Muscle layer of duodenum (tissue), 2 donors: ENCODE measurements around the gene GIT1.

Experiments
- H3K27ac ChIP-seq: one replicate; pipeline ENCODE4 v1.7.0; 2013; ENCODE audit warnings: mild to moderate bottlenecking, low read length
- H3K27me3 ChIP-seq: one replicate; pipeline ENCODE4 v1.7.0; 2013; ENCODE audit warnings: low read depth, mild to moderate bottlenecking, control low read depth, low read length
- H3K36me3 ChIP-seq, 2 donors: one replicate each; pipeline ENCODE4 v1.7.0; 2013; ENCODE audit warnings: low read length in 2 of 2, control low read depth in 1 of 2, mild to moderate bottlenecking in 1 of 2; ENCODE audit not compliant: insufficient read depth in 2 of 2, control insufficient read depth in 1 of 2
- H3K4me1 ChIP-seq, 2 donors: one replicate each; pipeline ENCODE4 v1.7.0; 2013; ENCODE audit warnings: low read length in 2 of 2, mild to moderate bottlenecking in 2 of 2, control low read depth in 1 of 2, moderate library complexity in 1 of 2; ENCODE audit not compliant: insufficient read depth in 2 of 2, control insufficient read depth in 1 of 2
- H3K4me3 ChIP-seq, 2 donors: one replicate each; pipeline ENCODE4 v1.7.0; 2013; ENCODE audit warnings: low read length in 2 of 2, low read depth in 1 of 2, mild to moderate bottlenecking in 1 of 2
- H3K9me3 ChIP-seq, 2 donors: one replicate each; pipeline ENCODE4 v1.7.0; 2013; ENCODE audit warnings: low read length in 2 of 2, control low read depth in 1 of 2, mild to moderate bottlenecking in 1 of 2; ENCODE audit not compliant: control insufficient read depth in 1 of 2
- donor health status: healthy.

The GIT1 gene

GRCh38 chr17:29621751-29622194 lies 32.3 kb upstream of the GIT1 start:
- Histone ChIP-seq H3K36me3 (no peaks in the 10 kb centered on the region), H3K9me3 (no peaks in the 10 kb centered on the region), H3K4me3 (peak overlapping the region; percentile 57 to 78), H3K27ac (no peak overlapping the region), H3K4me1 (peaks cover 3 to 56% of the 10 kb centered on the region in 2 donors), H3K27me3 (peaks cover under 1% of the 10 kb centered on the region)

- Histone ChIP-seq H3K9me3 (no peaks in the 10 kb centered on the region), H3K36me3 (no peaks in the 10 kb centered on the region), H3K4me3 (no peak overlapping the region), H3K27ac (no peak overlapping the region), H3K27me3 (peaks cover 7% of the 10 kb centered on the region), H3K4me1 (peaks cover 11 to 64% of the 10 kb centered on the region in 2 donors)
Measured at GRCh38 chr17:29620779-29621500, 31.5 kb upstream of the GIT1 start.

- Histone ChIP-seq H3K27ac (no peak overlapping the region), H3K36me3 (no peaks in the 10 kb centered on the region), H3K9me3 (no peaks in the 10 kb centered on the region), H3K4me3 (no peak overlapping the region), H3K4me1 (peaks cover 11 to 71% of the 10 kb centered on the region in 2 donors), H3K27me3 (peaks cover 7% of the 10 kb centered on the region)
Measured at GRCh38 chr17:29620271-29620670, 30.8 kb upstream of the GIT1 start.

- no peaks in the 10 kb centered on the region for H3K9me3 ChIP-seq
- no peak overlapping the region for H3K27ac ChIP-seq
- H3K4me1 ChIP-seq = peaks cover 21 to 81% of the 10 kb centered on the region in 2 donors
- no peak overlapping the region for H3K4me3 ChIP-seq
- H3K36me3 ChIP-seq = no peaks in the 10 kb centered on the region
- peaks cover 12% of the 10 kb centered on the region for H3K27me3 ChIP-seq
Measured at GRCh38 chr17:29619251-29619650, 29.8 kb upstream of the GIT1 start.

GRCh38 chr17:29618272-29619065 lies 29.0 kb upstream of the GIT1 start:
- Histone ChIP-seq H3K9me3 (no peaks in the 10 kb centered on the region), H3K4me3 (peak overlapping the region in 1 of 2 donors; percentile 49), H3K27me3 (peaks cover 12% of the 10 kb centered on the region), H3K4me1 (peaks cover 27 to 89% of the 10 kb centered on the region in 2 donors), H3K27ac (no peak overlapping the region), H3K36me3 (no peaks in the 10 kb centered on the region)

GRCh38 chr17:29617481-29618271 lies 28.2 kb upstream of the GIT1 start:
- H3K4me3 ChIP-seq = peak overlapping the region; percentile 39 to 49
- no peaks in the 10 kb centered on the region for H3K36me3 ChIP-seq
- H3K27me3 ChIP-seq = peaks cover 12% of the 10 kb centered on the region
- no peaks in the 10 kb centered on the region for H3K9me3 ChIP-seq
- no peak overlapping the region for H3K27ac ChIP-seq
- peaks cover 27 to 92% of the 10 kb centered on the region in 2 donors for H3K4me1 ChIP-seq

GRCh38 chr17:29617125-29617480 lies 27.7 kb upstream of the GIT1 start:
- Histone ChIP-seq H3K27me3 (peaks cover 12% of the 10 kb centered on the region), H3K4me1 (peaks cover 27 to 87% of the 10 kb centered on the region in 2 donors), H3K27ac (no peak overlapping the region), H3K36me3 (no peaks in the 10 kb centered on the region), H3K4me3 (peak overlapping the region; percentile 39 to 49), H3K9me3 (no peaks in the 10 kb centered on the region)

GRCh38 chr17:29616300-29617048 lies 27.0 kb upstream of the GIT1 start:
- no peak overlapping the region for H3K27ac ChIP-seq
- H3K36me3 ChIP-seq = no peaks in the 10 kb centered on the region
- H3K27me3 ChIP-seq = peaks cover 12% of the 10 kb centered on the region
- peaks cover 27 to 81% of the 10 kb centered on the region in 2 donors for H3K4me1 ChIP-seq
- H3K9me3 ChIP-seq = no peaks in the 10 kb centered on the region
- peak overlapping the region; percentile 39 to 49 for H3K4me3 ChIP-seq

- peaks cover 27 to 73% of the 10 kb centered on the region in 2 donors for H3K4me1 ChIP-seq
- peaks cover 12% of the 10 kb centered on the region for H3K27me3 ChIP-seq
- H3K4me3 ChIP-seq = peak overlapping the region; percentile 21 to 49
- no peak overlapping the region for H3K27ac ChIP-seq
- no peaks in the 10 kb centered on the region for H3K9me3 ChIP-seq
- H3K36me3 ChIP-seq = no peaks in the 10 kb centered on the region
Measured at GRCh38 chr17:29615492-29616299, 26.2 kb upstream of the GIT1 start.

GRCh38 chr17:29615048-29615385 lies 25.6 kb upstream of the GIT1 start:
- no peaks in the 10 kb centered on the region for H3K36me3 ChIP-seq
- H3K4me3 ChIP-seq = peak overlapping the region; percentile 19 to 49
- no peaks in the 10 kb centered on the region for H3K9me3 ChIP-seq
- H3K27ac ChIP-seq = no peak overlapping the region
- H3K4me1 ChIP-seq = peaks cover 27 to 72% of the 10 kb centered on the region in 2 donors
- H3K27me3 ChIP-seq = peaks cover 12% of the 10 kb centered on the region
